RWPE1 (cell line): Measurements from ENCODE around the gene THTPA.
"Not testable (repeated sequence)": the region's sequence is repeated elsewhere in the genome, so short reads cannot be mapped to it uniquely, and the experiment has no call there.

Source experiments
- CTCF ChIA-PET: fragments of 350-600 bp; sonication (Branson Sonifier 250); formaldehyde crosslinking; extraction: SDS; loops from one replicate; lab custom pipeline; 2021; lab: Yijun Ruan, JAX
- POLR2A ChIA-PET: fragments of 400-600 bp; formaldehyde crosslinking; extraction: SDS; loops from one replicate; lab custom pipeline; 2020; ENCODE audit warnings: antibody characterized with exemption; ENCODE audit not compliant: low non-redundant PET; lab: Yijun Ruan, JAX
- DNase-seq: peaks from one replicate; pipeline ENCODE4 v3.0.0; 2012; ENCODE audit warnings: low spot score
- H3K27ac ChIP-seq: fragments of 450-650 bp; 2 replicates; pipeline ENCODE4 v1.5.1; 2017
- TF ChIP-seq, protein P1 (sequence below): fragments of 450-650 bp; conservative IDR thresholded peaks from 2 replicates; pipeline ENCODE4 v1.5.1; 2017; ENCODE audit warnings: low read depth, mild to moderate bottlenecking

The THTPA gene

DNA sequence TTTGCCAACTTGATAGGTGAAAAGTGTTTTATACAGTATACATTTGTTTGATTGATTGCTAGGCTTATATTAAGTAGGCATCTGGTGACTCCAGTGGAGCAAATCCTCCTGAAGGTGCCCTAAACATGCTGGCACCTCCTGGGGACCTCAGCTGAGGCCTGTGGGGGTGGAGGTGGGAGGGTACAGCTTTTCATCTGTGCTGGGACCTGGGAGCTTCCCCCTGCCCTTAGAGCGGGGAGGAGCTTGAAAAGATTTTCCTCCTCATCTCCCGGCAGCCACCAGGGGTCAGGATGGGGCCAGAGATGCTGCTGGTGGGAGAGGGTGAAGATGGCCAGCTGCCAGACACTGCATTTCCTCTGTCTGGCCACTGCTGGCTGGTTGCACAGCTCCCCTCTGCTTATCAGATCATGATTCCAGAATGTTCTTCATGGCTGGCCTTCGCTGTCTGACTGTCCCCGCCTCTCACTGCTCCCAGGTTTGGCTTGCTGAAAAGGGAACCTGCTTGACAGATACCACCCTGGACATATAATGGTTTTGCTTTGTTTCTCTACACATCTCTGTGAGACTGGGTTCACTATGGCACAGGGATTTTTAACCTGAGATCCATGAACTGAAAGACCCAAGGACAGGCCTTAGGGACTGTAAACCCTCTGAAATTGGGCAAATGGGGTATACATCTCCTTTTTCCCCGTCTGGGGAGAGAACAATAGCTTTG is 33.0 kb downstream of the THTPA start:
- CTCF ChIA-PET, result interaction anchor here (0.6 to 1.7 kb wide), 16 partner anchors 14 to 497 kb away, joined by 3 to 15 read pairs (median 4); partner anchors contain the start of gene SLC22A17
- TF ChIP-seq, protein P1, sequence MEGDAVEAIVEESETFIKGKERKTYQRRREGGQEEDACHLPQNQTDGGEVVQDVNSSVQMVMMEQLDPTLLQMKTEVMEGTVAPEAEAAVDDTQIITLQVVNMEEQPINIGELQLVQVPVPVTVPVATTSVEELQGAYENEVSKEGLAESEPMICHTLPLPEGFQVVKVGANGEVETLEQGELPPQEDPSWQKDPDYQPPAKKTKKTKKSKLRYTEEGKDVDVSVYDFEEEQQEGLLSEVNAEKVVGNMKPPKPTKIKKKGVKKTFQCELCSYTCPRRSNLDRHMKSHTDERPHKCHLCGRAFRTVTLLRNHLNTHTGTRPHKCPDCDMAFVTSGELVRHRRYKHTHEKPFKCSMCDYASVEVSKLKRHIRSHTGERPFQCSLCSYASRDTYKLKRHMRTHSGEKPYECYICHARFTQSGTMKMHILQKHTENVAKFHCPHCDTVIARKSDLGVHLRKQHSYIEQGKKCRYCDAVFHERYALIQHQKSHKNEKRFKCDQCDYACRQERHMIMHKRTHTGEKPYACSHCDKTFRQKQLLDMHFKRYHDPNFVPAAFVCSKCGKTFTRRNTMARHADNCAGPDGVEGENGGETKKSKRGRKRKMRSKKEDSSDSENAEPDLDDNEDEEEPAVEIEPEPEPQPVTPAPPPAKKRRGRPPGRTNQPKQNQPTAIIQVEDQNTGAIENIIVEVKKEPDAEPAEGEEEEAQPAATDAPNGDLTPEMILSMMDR, result peak; percentile 70
- H3K27ac ChIP-seq, result no peak overlapping the region
- DNase-seq, result peak; percentile 85
- POLR2A ChIA-PET, result no interaction called here

DNA sequence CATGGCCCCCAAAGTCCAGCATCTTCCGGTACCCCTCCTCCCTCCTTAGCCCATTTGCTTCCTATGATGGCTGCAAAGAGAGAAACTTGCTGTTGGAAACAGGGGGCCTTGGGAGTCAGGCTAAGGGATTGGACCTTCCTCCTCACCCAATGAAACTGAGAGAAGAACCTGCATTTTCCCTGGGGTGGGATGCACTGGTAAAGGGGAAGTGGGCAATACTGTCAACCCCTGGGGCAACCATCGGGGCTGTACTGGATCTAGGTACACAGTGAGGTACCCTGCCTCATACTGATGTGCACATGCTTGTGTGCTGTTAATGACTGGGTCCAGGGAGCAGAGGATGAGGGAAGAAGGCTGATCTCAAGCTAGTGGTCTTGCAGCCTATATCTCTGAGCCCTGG is 33.5 kb downstream of the THTPA start:
- CTCF ChIA-PET, result interaction anchor here (0.6 to 1.7 kb wide), 12 partner anchors 15 to 341 kb away, joined by 3 to 15 read pairs (median 4); partner anchors contain the start of gene SLC22A17
- POLR2A ChIA-PET, result no interaction called here
- DNase-seq, result no peak
- H3K27ac ChIP-seq, result no peak overlapping the region
- TF ChIP-seq, protein P1, result no peak

DNA sequence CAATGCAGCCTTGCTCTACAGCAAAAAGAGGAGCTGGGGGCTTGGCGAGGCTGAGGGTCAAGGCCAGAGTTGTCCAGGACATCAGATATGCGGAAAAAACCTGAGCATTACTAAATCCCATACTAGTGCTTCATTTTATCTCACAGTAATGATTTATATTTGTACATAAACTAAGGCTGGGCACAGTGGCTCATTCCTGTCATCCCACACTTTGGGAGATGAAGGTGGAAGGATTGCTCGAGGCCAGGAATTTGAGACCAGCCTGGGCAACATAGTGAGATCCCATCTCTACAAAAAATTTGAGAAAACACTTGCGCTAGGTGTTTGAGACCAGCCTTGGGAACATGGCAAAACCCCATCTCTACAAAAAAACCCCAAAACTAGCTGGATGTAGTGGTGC is 34.1 kb downstream of the THTPA start:
- DNase-seq, result no peak
- TF ChIP-seq, protein P1, result no peak
- ChIA-PET CTCF (interaction anchor here (0.8 to 1.3 kb wide), 2 partner anchors 55 to 274 kb away, joined by 3 read pairs; no protein-coding TSS in a partner anchor), POLR2A (no interaction called here)
- no peak overlapping the region for H3K27ac ChIP-seq

DNA sequence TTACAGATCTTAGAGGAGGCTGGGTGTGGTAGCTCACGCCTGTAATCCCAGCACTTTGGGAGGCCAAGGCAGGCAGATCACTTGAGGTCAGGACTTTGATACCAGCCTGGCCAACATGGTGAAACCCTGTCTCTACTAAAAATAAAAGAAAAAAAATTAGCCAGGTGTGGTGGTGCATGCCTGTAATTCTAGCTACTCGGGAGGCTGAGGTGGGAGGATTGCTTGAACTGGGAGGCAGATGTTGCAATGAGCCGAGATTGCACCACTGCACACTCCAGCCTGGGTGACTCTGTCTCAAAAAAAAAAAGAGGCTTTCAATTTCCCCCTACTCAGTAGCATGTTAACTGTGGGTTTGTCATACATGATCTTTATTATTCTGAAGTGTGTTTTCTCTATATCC is 38.1 kb downstream of the THTPA start:
- H3K27ac ChIP-seq, POLR2A ChIA-PET, DNase-seq: not testable (repeated sequence)
- CTCF ChIA-PET, result interaction anchor here (0.7 to 0.8 kb wide), 2 partner anchors 273 to 294 kb away, joined by 3 read pairs; no protein-coding TSS in a partner anchor

DNA sequence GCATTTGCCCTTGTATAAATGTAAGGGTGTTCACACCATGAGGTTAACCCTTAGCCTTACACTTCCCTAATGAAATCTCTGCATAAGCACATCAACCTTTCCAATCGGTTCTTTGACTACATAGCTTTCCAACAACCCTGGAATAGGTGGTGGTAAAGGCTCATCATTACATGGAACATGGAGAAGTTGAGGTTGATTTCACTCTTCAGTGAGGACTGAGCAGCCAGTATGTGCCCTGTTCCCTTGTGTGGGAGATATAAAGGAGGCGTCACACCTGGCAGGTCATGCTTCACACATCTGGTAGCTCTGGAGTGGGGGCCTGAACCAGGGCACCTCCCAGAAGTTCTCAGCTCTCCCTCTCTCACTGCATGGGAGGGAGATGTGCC is 44.2 kb downstream of the THTPA start:
- H3K27ac ChIP-seq, result no peak overlapping the region
- DNase-seq, result no peak
- ChIA-PET POLR2A (no interaction called here), CTCF (no interaction called here)
- TF ChIP-seq, protein P1, result no peak

DNA sequence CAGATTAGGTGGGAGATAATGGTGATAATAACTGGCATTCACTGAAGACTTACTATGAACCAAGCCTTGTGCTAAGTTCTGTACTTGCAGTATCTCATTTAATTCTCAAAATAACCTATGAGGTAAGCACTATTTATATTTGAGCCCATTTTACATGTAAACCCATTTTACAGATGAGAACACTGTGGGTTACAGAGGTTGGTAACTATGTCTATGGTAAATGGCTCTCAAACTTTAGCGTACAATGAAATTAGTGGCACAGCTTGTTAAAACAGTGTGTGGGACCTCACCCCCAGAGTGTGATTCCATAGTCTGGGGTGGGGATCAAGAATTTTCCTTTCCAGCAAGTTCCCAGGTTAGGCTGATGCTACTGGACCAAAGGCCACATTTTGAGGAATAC is 44.7 kb downstream of the THTPA start:
- DNase-seq, result no peak
- CTCF ChIA-PET, result no interaction called here
- TF ChIP-seq, protein P1, result no peak

DNA sequence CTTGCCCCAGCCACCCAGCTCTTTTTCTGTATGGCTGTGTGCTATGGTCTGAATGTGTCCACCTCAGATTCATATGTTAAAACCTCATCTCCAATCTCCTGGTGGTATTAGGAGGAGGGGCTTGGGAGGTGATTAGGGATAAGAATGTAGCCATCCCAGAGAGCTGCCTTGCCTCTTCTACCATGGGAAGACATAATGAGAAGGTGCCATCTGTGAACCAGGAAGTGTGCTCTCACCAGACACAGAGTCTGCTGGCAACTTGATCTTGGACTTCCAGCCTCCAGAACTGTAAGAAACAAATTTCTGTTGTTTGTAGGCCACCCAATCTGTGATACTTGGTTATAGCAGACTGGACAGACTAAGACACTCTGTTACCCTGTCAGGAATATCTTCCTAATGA is 45.4 kb downstream of the THTPA start:
- no peak for DNase-seq
- ChIA-PET CTCF (interaction anchor here (0.7 kb wide), 1 partner anchor 740 kb away, joined by 3 read pairs; no protein-coding TSS in a partner anchor), POLR2A (no interaction called here)
- H3K27ac ChIP-seq, result no peak overlapping the region
- TF ChIP-seq, protein P1, result no peak

More for the DNA sequence above, 44.7 kb downstream of the THTPA start:
- no peak overlapping the region for H3K27ac ChIP-seq
- POLR2A ChIA-PET, result no interaction called here
